Activated CD4-positive, alpha-beta T cell treated with anti-CD3 and anti-CD28 coated beads for 4 hours (primary cell): ENCODE results near the gene TSR2.
"Not testable (repeated sequence)": the region's sequence is repeated elsewhere in the genome, so short reads cannot be mapped to it uniquely, and the experiment has no call there.

Experiments
- DNase-seq, 2 donors: peaks; one replicate each; pipeline ENCODE4 v3.0.0-alpha.2; 2020

Gene TSR2

DNA sequence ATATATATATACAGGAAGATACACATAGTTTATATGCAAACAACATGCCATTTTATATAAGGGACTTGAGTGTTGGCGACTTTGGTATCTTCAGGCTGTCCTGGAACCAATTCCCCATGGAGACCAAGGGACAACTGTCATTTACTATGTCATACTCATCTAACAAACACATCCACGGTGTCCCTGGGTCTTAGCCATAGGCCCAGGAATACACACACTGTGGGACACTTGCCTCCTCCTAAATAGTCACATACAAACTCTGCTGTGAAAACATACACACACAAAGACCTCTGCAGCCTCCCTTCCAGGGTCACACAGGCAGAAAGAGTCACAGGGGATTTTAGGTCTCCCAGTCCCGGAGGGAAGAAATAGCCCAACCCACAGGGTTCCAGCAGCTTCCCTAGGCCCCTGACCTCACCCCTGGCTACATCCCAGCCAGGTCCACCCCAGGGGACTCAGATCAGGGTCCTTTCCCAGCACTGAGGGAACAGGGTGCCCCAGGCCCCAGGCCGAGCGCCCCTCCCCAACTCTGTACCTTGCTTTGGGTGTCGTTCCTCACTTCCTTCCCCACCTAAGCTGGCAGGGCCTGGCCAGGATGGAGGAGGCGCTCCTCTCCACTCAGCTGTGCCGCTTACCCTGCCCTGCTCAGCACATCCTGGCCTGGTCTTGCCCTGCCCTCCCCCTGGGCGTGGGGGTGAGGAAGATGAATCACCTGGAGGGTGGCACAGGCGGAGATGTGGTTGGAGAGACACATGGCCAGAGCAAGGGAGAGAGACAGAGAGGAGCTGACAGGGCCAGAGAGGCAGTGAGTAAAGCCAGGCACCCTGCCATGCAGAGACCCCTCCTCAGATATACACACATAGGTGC, 34.0 kb downstream of the TSR2 start:
- no peak for DNase-seq

DNA sequence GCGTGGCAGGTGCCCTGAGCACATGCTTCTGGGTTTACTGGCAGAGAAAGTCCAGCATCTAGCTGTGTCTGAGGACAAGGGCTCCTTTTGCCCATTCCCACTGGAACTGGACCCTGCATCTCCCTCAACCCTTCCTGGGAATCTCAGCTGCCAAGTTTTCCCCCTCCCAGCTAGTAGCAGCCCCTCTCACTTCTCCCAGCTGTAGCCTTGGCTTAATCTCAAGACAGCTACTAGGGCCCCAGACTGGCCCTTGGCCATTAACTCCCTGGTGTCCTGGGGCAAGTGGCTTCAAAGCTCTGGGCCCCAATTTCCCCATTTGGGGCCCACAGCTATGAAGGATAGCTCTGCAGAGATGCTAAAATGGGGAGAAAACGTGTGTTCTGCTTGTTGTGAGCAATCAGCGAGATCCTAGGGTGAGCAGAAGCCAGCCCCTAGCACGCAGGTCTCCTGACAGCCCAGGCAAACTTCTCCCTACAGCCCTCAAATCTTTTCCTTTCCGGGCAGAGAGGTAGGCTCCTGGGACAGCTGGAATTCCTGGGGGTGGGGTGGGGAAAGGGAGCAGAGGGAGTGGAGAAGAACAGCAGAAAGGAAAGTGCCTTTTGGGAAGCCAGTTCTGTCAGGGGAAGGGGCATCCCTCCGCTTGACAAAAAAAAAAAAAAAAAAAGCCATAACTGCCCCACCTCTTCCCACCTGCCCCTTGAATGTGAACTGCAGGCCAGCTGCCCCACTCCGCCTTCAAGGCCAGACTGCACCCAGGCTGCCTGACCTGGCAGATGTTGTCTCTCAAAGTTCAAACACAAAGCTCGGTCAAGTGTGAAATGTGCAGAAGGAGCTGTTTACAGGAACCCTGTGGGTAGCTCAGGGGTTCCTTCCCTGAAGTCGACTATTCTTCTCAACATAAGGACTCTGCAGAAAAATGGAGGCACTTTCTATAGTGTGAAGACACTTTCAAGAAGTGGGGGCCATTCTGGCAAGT, 39.2 kb downstream of the TSR2 start:
- no peak for DNase-seq

DNA sequence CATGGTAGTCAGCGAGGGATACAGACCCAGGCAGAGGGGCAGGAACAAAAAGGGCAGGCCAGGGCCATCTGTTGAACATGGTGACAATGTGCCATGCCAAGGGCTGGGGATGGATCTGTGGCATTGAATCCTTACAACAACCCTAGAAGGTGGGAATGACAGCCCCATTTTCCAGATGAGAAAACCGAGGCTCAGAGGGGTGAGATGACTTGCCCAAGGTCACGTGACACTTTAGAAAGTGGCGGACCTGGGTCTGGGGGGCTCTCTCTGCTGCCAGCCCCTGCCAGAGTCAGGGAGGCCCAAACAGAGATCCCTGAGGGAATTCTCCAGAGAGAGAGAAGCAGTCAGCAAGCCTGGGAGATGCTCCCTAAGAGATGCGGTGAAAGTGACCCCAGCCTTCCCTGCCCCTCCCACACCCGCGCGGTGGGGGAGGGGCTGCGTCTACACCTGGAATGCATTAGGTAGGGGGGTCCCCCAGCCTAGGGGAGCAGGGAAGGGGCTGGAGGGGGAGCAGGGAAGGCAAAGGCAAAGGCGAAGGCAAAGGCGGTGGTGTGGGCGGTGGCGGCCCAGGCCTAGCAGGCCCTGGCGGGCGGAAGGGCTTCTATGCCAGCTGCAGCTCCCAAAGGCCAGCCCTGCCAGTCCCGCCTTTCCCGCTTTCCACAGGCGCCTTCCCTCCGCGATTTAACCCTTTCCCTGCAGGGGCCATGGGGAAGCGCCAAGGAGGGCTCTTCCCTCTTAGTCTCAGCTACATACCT, 42.8 kb downstream of the TSR2 start:
- no peak for DNase-seq

DNA sequence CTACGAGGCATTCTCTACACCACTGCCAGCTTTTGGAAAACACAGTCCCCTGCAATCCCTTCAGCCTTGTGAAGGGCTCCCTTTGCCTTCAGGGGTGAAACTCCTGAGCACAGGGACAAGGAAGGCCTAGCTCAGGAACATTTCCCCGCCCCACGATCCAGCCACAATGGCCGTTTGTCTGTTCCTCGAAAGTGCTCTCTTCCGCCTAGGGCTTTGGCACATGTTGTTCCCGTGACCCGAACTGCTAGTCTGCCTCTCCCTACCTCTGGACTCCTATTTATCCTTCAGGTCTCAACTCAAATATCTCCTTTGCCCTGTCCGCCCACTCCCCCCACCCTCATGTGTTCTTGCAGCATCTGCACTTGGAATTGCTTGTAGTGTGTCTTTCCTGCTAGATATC, 43.7 kb downstream of the TSR2 start:
- no peak for DNase-seq

DNA sequence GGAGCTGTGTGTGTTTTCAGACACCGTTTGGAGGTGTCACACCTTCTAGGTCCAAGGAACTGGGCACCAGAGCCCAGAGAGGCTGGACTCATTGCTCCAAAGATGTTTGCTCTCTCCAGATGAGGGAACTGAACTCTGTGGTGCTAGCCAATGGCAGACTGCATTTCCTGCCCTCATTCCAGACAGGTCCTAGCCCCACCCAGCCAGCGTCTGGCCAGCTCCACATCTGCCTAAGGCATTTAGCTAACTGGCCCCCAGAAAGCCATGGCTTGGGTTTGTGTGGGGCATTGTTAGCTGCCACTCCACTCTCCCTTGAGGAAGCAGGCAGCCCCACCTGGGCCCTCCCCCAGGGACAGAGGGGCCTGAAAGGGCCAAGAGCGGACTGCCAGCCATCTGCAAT, 44.5 kb downstream of the TSR2 start:
- no peak for DNase-seq

DNA sequence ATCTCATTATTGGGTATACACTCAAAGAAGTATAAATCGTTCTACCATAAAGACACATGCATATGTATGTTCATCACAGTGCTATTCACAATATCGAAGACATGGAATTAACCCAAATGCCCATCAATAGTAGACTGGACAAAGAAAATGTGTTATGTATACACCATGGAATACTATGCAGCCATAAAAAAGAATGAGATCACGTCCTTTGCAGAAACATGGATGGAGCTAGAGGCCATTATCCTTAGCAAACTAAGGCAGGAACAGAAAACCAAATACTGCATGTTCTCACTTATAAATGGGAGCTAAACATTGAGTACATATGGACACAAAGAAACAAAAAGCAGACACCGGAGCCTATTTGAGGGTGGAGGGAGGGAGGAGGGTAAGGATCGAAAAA, 49.6 kb downstream of the TSR2 start:
- DNase-seq = not testable (repeated sequence)

DNA sequence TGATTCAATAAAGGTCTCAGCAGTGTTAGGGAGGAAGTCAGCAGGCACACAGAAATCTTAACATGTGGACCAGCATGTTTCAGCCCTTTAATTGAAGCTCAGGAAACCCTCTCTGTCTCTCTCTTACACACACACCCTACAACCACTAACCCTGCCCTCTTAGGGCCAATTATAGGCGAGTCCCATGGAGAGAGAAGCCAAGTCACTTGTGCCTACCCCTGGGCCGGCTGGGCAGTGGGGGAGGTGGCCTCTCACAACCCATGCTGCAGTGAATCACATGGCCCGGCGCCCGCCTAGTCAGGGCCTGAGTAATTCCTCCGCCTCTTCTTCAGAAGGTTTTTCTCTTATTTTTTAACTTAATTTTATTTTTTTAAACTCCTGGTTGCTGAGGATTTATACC, 52.1 kb downstream of the TSR2 start:
- DNase-seq = no peak

DNA sequence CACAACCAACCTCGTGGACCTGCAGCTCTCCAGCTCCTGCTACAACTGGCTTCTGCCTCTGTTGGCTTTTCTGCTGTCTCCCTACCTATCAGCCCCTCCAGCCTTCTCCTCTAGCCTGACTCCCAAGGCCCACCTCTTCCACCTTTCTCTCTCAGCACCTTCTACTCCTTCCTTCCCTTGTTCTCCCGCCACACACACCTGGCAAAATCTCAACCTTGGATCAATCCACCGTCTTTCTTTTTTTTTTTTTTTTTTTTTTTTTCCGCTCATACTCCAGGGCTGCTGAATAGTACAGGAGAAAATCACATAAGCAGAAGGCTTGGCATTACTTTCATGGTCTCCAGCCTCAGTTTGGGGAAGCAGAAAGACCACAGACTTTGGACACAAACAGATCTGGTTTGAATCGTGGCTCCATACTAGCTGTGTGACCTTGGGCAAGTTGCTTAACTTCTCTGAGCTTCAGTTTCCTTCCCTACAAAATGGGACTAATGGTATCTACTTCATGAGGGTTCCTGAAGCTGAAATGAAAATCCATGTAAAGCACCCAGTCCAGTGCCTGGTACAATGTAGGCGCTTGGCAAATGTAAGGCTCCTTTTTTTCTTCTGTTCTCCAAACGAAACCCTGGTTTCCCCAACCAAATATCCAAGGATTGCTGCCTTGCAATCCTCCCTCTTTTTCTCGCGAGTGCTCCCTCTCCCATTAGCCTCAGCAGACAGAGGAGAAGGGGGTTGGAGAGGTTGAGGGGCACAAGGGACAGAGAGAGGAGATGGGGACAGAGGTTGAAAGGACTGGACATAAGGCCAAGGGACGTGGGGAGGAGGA, 54.2 kb downstream of the TSR2 start:
- DNase-seq = no peak
